ENCODE data around the gene FHAD1. TPM values are rescaled to one million over a fixed set of nuclear protein-coding genes. Genes with fewer than 3 reads are reported as not detected.

The FHAD1 gene
- total RNA-seq, 2 donors from 2014 or later: not detected

GRCh38 chr1:15211424-15211823, 35.6 kb upstream of the FHAD1 start:
- Mint-ChIP-seq H3K27ac (no peak overlapping the region), H3K4me1 (peaks cover 2% of the 10 kb centered on the region), H3K4me3 (no peak overlapping the region), H3K36me3 (ENCODE audit: low read depth) (peaks cover 2% of the 10 kb centered on the region), H3K27me3 (peaks cover 55% of the 10 kb centered on the region)
- DNase-seq (no peak), ATAC-seq (no peak)
- no peaks in the 10 kb centered on the region for H3K9me3 ChIP-seq (ENCODE audit: control insufficient read depth, low read length, poor library complexity, severe bottlenecking)

DNA sequence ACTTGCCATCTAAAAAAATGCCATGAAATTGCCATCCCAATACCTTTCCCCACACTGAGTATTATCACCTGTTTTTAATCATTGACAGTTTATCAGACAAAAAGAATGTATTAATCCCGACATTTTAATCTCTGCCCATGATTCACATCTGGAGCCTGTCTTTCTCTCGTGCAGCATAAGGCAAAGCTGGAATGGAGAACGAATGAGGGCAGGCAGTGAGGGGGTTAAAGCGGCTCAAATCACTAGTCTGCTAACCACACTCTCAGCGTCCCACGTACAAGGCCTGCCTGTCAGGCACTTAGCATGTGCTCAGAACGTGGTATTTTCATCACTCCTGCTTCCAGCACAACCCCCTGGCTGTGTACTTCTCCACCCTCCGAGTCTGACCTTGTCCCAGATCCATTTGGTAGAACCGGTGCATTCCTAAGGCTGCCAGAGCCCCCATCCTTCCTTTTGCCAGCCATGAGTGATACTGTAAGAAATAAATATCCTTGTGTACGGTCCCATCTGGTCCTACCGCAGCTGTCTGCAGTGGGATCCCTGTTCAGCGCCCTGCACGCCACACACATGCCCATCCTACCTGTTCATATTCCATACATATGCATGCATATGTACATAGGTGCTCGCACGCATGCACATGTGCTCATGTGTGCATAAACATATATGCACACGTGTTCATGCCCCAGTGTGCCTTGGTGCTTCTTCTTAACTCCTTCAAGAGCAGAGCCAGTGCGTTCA, 34.6 kb upstream of the FHAD1 start:
- Mint-ChIP-seq H3K4me1 (peaks cover 2% of the 10 kb centered on the region), H3K27me3 (peaks cover 51% of the 10 kb centered on the region), H3K27ac (no peak overlapping the region), H3K4me3 (no peak overlapping the region), H3K36me3 (ENCODE audit: low read depth) (peaks cover 2% of the 10 kb centered on the region)
- DNase-seq (no peak), ATAC-seq (no peak)
- no peaks in the 10 kb centered on the region for H3K9me3 ChIP-seq (ENCODE audit: control insufficient read depth, low read length, poor library complexity, severe bottlenecking)

- H3K36me3 Mint-ChIP-seq (ENCODE audit: low read depth): peaks cover 2% of the 10 kb centered on the region
- no peak overlapping the region for H3K4me3 Mint-ChIP-seq
- no peak overlapping the region for H3K27ac Mint-ChIP-seq
- no peak for DNase-seq
- H3K4me1 Mint-ChIP-seq: peaks cover 2% of the 10 kb centered on the region
- no peaks in the 10 kb centered on the region for H3K9me3 ChIP-seq (ENCODE audit: control insufficient read depth, low read length, poor library complexity, severe bottlenecking)
- ATAC-seq: no peak
- H3K27me3 Mint-ChIP-seq: peaks cover 45% of the 10 kb centered on the region
Measured at GRCh38 chr1:15212954-15213291, 34.1 kb upstream of the FHAD1 start.

DNA sequence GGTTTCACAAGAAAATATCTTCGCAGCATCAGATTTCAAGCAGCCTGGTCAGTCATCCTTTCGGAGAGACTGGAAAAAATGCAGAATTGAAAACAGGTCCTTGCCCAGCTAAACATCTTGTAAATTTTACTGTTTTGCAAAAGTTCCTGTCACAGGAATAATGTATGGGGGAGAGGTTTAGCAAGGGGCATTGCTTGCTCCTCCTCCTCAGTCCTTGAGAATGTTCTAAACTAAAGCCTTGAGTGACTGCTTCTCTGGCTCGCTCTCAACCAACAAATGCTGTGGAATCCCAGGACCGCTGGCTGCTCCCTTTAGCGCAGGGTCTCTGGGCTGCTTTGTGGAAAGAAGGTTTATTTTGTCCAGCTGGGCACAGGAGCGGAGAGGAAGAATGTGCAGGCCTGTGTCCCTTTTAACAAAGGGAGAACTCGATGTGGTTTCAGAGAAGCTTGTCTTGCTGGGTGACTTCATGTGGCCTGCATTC, 33.6 kb upstream of the FHAD1 start:
- ATAC-seq (no peak), DNase-seq (no peak)
- Mint-ChIP-seq H3K27me3 (peaks cover 43% of the 10 kb centered on the region), H3K36me3 (ENCODE audit: low read depth) (peaks cover 2% of the 10 kb centered on the region), H3K27ac (no peak overlapping the region), H3K4me3 (no peak overlapping the region), H3K4me1 (peaks cover 2% of the 10 kb centered on the region)
- no peaks in the 10 kb centered on the region for H3K9me3 ChIP-seq (ENCODE audit: control insufficient read depth, low read length, poor library complexity, severe bottlenecking)

GRCh38 chr1:15214527-15214926, 32.5 kb upstream of the FHAD1 start:
- ATAC-seq (no peak), DNase-seq (no peak)
- Mint-ChIP-seq H3K36me3 (ENCODE audit: low read depth) (peaks cover 2% of the 10 kb centered on the region), H3K27ac (no peak overlapping the region), H3K27me3 (peaks cover 49% of the 10 kb centered on the region), H3K4me1 (peaks cover 2% of the 10 kb centered on the region), H3K4me3 (no peak overlapping the region)
- no peaks in the 10 kb centered on the region for H3K9me3 ChIP-seq (ENCODE audit: control insufficient read depth, low read length, poor library complexity, severe bottlenecking)

DNA sequence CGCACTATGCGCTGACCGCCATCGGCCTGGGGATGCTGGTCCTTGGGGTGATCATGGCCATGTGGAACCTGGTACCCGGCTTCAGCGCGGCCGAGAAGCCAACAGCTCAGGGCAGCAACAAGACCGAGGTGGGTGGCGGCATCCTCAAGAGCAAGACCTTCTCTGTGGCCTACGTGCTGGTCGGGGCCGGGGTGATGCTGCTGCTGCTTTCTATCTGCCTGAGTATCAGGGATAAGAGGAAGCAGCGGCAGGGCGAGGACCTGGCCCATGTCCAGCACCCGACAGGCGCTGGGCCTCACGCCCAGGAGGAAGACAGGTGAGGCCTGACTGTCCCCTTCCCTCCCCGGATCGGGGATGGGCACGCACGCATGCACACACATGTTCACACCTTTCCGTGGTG, 31.9 kb upstream of the FHAD1 start:
- peaks cover 45% of the 10 kb centered on the region for H3K27me3 Mint-ChIP-seq
- ATAC-seq (no peak), DNase-seq (no peak)
- H3K4me3 Mint-ChIP-seq: no peak overlapping the region
- H3K36me3 Mint-ChIP-seq (ENCODE audit: low read depth): peaks cover 2% of the 10 kb centered on the region
- no peaks in the 10 kb centered on the region for H3K9me3 ChIP-seq (ENCODE audit: control insufficient read depth, low read length, poor library complexity, severe bottlenecking)
- no peak overlapping the region for H3K27ac Mint-ChIP-seq
- peaks cover 2% of the 10 kb centered on the region for H3K4me1 Mint-ChIP-seq

DNA sequence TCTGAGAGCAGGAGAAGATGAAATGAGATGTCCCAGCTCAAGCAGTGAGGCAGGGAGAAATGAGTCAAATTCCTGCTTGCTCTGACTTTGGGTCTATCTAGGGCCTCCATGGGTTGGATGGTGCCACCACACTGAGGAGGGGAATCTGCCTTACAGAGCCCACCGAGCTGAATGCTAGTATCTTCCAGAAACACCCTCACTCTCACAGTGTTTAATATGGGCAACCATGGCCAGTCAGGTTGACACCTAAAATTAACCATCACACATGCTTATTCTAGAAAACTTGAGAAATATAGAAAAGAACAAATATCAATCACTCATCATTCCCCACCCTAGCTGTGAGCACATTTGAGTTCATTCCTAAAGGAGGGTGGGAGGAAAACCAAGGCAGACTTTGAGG, 29.4 kb upstream of the FHAD1 start:
- peaks cover 53% of the 10 kb centered on the region for H3K27me3 Mint-ChIP-seq
- no peak overlapping the region for H3K4me3 Mint-ChIP-seq
- no peaks in the 10 kb centered on the region for H3K36me3 Mint-ChIP-seq (ENCODE audit: low read depth)
- no peak for DNase-seq
- peaks cover under 1% of the 10 kb centered on the region for H3K4me1 Mint-ChIP-seq
- H3K27ac Mint-ChIP-seq: no peak overlapping the region
- H3K9me3 ChIP-seq (ENCODE audit: control insufficient read depth, low read length, poor library complexity, severe bottlenecking): no peaks in the 10 kb centered on the region
- no peak for ATAC-seq

DNA sequence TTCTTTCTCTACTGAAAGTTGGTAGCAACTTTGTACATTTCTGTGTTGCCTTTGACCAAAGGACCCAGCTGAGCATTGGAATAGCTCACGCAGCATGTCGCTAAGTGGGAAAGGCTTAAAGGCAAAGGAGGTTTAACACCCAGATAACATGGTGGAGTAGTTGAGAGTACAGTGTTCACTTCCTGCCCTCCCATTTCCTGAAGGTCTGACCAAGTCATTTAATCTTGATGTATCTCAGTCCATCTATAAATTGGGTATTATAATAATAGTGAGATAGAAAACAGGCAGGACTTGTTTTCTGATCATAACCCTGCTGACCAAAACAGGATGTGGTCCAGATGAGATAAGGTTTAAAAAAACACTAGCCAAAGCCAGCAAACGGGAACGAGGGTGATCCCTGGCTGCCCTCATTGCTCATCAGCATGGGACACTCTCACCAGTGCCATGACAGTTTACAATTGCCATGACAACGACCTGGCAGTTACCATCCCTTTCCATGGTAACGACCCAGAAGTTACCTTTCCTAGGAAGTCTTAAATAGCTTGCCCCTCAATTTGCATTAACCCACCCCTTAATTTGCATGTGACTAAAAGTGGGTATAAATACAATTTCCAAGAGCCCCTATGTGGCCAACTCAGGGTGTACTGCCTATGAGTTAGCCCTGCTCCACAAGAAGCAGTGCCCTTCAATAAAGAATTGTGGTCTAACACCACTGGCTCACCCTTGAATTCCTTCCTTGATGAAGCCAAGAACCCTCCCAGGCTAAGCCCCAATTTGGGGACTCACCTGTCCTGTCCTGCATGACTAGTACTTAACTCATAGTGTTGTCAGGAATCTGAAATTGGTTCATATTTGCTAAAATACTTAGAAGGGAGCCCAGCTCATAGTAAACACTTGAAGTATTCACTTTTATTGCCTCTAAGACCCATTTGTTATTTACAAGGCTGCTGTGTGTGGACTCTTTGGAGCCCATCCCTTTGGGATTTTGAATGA, 28.4 kb upstream of the FHAD1 start:
- Mint-ChIP-seq H3K36me3 (ENCODE audit: low read depth) (no peaks in the 10 kb centered on the region), H3K4me3 (no peak overlapping the region), H3K27me3 (peaks cover 48% of the 10 kb centered on the region), H3K27ac (no peak overlapping the region), H3K4me1 (no peaks in the 10 kb centered on the region)
- no peak for DNase-seq
- no peak for ATAC-seq
- H3K9me3 ChIP-seq (ENCODE audit: control insufficient read depth, low read length, poor library complexity, severe bottlenecking): no peaks in the 10 kb centered on the region

DNA sequence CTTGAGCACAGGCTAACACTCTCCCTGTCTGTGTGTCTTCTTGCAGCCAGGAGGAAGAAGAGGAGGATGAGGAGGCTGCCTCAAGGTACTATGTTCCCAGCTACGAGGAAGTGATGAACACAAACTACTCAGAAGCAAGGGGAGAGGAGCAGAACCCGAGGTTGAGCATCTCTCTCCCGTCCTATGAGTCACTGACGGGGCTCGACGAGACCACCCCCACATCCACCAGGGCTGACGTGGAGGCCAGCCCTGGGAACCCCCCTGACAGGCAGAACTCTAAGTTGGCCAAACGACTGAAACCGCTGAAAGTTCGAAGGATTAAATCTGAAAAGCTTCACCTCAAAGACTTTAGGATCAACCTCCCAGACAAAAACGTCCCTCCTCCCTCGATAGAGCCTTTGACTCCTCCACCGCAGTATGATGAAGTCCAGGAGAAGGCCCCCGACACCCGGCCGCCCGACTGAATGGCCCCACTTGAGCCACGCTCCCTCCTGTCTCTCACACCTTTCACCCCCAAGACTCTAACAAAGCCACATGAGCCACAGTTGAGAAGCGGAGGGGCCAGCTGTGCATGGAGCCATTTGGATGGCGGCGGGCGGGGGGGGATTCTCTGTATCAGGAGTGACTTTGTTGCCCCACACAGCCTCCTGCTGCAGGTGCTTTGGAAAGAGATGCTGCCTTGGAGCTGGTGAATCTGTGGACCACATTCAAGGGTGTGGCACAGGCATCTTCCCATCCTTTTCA, 27.6 kb upstream of the FHAD1 start:
- ATAC-seq (no peak), DNase-seq (no peak)
- no peaks in the 10 kb centered on the region for H3K9me3 ChIP-seq (ENCODE audit: control insufficient read depth, low read length, poor library complexity, severe bottlenecking)
- Mint-ChIP-seq H3K27ac (no peak overlapping the region), H3K4me1 (no peaks in the 10 kb centered on the region), H3K27me3 (peaks cover 52% of the 10 kb centered on the region), H3K36me3 (ENCODE audit: low read depth) (no peaks in the 10 kb centered on the region), H3K4me3 (no peak overlapping the region)

- no peaks in the 10 kb centered on the region for H3K9me3 ChIP-seq (ENCODE audit: control insufficient read depth, low read length, poor library complexity, severe bottlenecking)
- H3K27me3 Mint-ChIP-seq: peaks cover 48% of the 10 kb centered on the region
- H3K4me1 Mint-ChIP-seq: no peaks in the 10 kb centered on the region
- DNase-seq: no peak
- no peak overlapping the region for H3K27ac Mint-ChIP-seq
- no peak for ATAC-seq
- H3K36me3 Mint-ChIP-seq (ENCODE audit: low read depth): no peaks in the 10 kb centered on the region
- H3K4me3 Mint-ChIP-seq: no peak overlapping the region
Measured at GRCh38 chr1:15220024-15220392, 27.0 kb upstream of the FHAD1 start.

DNA sequence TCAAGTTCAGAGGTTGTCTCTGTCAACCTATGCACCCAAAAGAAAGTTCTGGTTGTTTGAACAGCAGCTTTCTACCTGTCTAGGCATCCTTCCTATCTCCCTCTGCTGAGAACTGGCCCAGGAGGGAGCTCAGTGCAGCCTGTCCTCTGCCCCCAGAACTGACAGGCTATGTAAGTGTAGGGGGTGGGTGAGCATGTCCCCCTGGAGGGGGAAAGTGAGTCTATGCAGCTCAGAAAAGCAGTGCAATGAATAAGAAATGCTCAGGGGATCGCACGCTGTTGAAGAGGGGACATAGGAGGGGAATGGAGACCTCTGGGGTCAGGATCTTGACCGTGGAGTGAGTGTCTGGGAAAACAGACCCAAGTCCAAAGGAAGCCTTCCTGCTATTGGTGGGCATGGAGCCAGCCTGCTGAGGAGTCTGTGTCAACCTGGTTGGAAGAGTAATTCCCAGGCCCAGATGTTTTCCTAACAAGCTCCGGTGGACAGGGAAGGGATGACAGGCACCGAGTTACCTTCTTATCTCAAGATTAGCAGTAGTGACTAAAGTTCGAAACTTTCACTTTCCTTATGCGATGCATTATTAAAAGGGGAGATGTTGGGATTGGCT, 26.1 kb upstream of the FHAD1 start:
- no peak for DNase-seq
- Mint-ChIP-seq H3K27me3 (peaks cover 45% of the 10 kb centered on the region), H3K27ac (no peak overlapping the region), H3K36me3 (ENCODE audit: low read depth) (no peaks in the 10 kb centered on the region), H3K4me1 (no peaks in the 10 kb centered on the region), H3K4me3 (no peak overlapping the region)
- no peak for ATAC-seq
- H3K9me3 ChIP-seq (ENCODE audit: control insufficient read depth, low read length, poor library complexity, severe bottlenecking): no peaks in the 10 kb centered on the region

DNA sequence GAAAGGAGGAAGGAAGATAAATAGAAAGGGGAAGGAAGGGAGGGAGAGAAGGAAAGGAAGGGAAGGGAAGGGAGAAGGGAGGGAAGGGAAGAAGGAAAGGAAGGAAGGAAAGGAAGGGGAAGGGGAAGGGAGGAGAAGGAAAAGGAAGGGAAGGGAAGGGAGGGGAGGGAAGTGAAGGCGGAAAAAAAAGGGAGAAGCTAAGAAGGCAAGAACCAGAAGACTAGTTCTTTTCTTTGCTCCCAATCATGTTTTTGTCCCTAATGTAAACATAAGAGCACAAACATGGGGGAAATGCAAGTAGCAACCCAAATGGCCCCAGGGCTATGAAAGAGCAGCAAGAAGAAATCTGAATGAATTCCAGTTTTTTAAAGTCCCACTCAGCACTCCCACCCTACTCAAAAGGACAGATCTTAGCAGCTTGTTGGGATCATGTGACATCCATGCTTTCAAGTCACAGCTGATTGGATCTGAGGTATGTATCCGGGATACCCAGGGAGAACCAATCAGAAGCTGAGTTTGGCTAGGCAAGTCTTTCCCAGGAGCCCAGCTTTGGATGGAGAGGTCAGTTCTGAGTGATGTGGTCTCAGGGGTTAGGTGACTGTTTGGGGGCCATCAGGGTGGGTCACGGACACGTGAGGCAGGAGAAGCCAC, 24.2 kb upstream of the FHAD1 start:
- ATAC-seq: no peak
- Mint-ChIP-seq H3K36me3 (ENCODE audit: low read depth) (no peaks in the 10 kb centered on the region), H3K4me3 (no peak overlapping the region), H3K27me3 (peaks cover 35% of the 10 kb centered on the region), H3K4me1 (no peaks in the 10 kb centered on the region), H3K27ac (no peak overlapping the region)
- no peak for DNase-seq
- no peaks in the 10 kb centered on the region for H3K9me3 ChIP-seq (ENCODE audit: control insufficient read depth, low read length, poor library complexity, severe bottlenecking)
